GM19455 (cell line): ENCODE data around the gene UQCC2.

Experiments
- ATAC-seq: cut with Tn5 transposase; IDR thresholded peaks from one replicate; pipeline ENCODE4 v1.9.1; 2021; ENCODE audit not compliant: unreplicated experiment

The UQCC2 gene

GRCh38 chr6:33711140-33712129, at the start of gene UQCC2:
Gene UQCC2 (minus strand): TSS chr6:33711700. CDS start chr6:33711686, 14 bp downstream.
- peak; percentile 84 for ATAC-seq

GRCh38 chr6:33759887-33760629, 48.6 kb upstream of the UQCC2 start:
- no peak for ATAC-seq

- no peak for ATAC-seq
These were observed 47.3 kb upstream of the UQCC2 start for GRCh38 chr6:33758815-33759216.

GRCh38 chr6:33757906-33758305, 46.4 kb upstream of the UQCC2 start:
- ATAC-seq = no peak

- no peak for ATAC-seq
These were observed 45.6 kb upstream of the UQCC2 start for GRCh38 chr6:33757113-33757512.

- no peak for ATAC-seq
These were observed 44.9 kb upstream of the UQCC2 start for GRCh38 chr6:33756211-33756954.

GRCh38 chr6:33755070-33755869, 43.8 kb upstream of the UQCC2 start:
- no peak for ATAC-seq

GRCh38 chr6:33754222-33754621, 42.7 kb upstream of the UQCC2 start:
- no peak for ATAC-seq

- no peak for ATAC-seq
These were observed 41.1 kb upstream of the UQCC2 start for GRCh38 chr6:33752646-33753015.

- no peak for ATAC-seq
These were observed 40.5 kb upstream of the UQCC2 start for GRCh38 chr6:33751771-33752645.

- ATAC-seq = no peak
These were observed 38.9 kb upstream of the UQCC2 start for GRCh38 chr6:33750244-33750991.

GRCh38 chr6:33749401-33749800, 37.9 kb upstream of the UQCC2 start:
- no peak for ATAC-seq

- ATAC-seq = no peak
These were observed 37.3 kb upstream of the UQCC2 start for GRCh38 chr6:33748841-33749240.

- ATAC-seq = no peak
These were observed 36.3 kb upstream of the UQCC2 start for GRCh38 chr6:33747823-33748222.

- ATAC-seq = no peak
These were observed 35.2 kb upstream of the UQCC2 start, which contains the start of gene IP6K3 for GRCh38 chr6:33746651-33747100. Gene IP6K3 (minus strand): TSS chr6:33746905. CDS start chr6:33735476, 11,429 bp downstream.

GRCh38 chr6:33746036-33746600, 34.6 kb upstream of the UQCC2 start:
- no peak for ATAC-seq

- no peak for ATAC-seq
These were observed 34.0 kb upstream of the UQCC2 start for GRCh38 chr6:33745548-33745947.

- ATAC-seq = no peak
These were observed 33.5 kb upstream of the UQCC2 start for GRCh38 chr6:33744895-33745546.
